Neural crest cell (in vitro differentiated cells): ENCODE measurements around the gene SLC25A44. TPM values are rescaled to one million over a fixed set of nuclear protein-coding genes. Genes with fewer than 3 reads are reported as not detected.

Experiments used
- DNase-seq: peaks from one replicate; pipeline ENCODE4 v3.0.0; 2021; ENCODE audit warnings: low read depth, mixed read lengths, low spot score
- H3K27ac Mint-ChIP-seq: one replicate; pipeline ENCODE4 v1.8.0; 2021; ENCODE audit warnings: mild to moderate bottlenecking, mixed read lengths; ENCODE audit not compliant: unreplicated experiment
- H3K27me3 Mint-ChIP-seq: 2 replicates; pipeline ENCODE4 v1.8.0; 2021; ENCODE audit warnings: low read depth, mild to moderate bottlenecking, mixed read lengths
- H3K36me3 Mint-ChIP-seq: 2 replicates; pipeline ENCODE4 v1.8.0; 2021; ENCODE audit warnings: low read depth, mild to moderate bottlenecking, mixed read lengths
- H3K4me1 Mint-ChIP-seq: 2 replicates; pipeline ENCODE4 v1.8.0; 2021; ENCODE audit warnings: mixed read lengths
- H3K4me3 Mint-ChIP-seq: one replicate; pipeline ENCODE4 v1.8.0; 2021; ENCODE audit warnings: mild to moderate bottlenecking, mixed read lengths
- H3K9me3 Mint-ChIP-seq: 2 replicates; pipeline ENCODE4 v1.8.0; 2021; ENCODE audit warnings: mixed read lengths
- total RNA-seq: library from RNA; stranded (reverse); gene quantifications from 2 replicates; pipeline ENCODE4 v1.2.1, GENCODE V29; 2021
- TF ChIP-seq, protein P1 (sequence below): fragments of 200-600 bp; sonication (generic); conservative IDR thresholded peaks from 2 replicates; pipeline ENCODE4 v1.5.0; 2021; ENCODE audit warnings: antibody characterized with exemption, mild to moderate bottlenecking

SLC25A44 gene
- total RNA-seq, 1 donor from 2014 or later: 22.7 TPM

DNA sequence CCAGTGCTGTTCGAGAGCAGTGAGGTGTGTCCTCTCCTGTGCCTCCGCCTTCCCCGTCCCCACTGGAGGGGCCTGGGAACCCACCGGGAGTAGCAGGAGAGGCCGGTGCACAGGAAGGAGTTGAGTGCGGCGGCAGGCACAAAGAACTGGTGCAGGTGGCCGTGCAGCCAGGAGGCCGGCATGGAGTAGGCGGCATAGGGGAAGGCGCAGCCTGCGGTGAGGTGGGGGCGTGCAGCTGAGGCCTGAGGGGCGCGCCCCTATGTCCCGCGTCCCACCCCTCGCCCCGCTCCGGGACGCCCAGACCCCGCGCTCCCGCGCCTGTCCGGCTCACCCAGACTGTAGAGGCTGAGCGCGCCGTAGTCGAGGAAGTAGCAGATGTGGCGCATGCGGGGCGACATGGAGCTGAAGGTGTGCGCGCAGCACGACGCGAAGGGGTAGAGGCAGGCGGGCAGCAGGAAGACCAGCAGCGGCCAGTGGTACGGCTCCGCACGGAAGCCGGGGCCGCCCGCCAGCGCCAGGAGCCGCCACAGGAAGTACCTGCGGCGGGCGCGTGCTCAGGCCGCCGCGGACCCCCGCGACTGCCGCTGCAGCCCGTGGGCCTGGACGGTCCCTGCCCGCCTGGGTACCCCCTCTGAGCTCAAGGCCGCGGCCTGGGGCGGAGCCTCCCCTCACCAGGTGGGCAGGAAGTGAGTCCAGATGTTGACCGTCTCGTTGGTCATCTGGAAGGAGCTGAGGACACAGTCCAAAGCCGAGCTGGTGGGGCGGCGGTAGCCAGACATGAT is 51.7 kb downstream of the SLC25A44 start:
- peak overlapping the region; percentile 36 for H3K27ac Mint-ChIP-seq
- peaks cover 25% of the 10 kb centered on the region for H3K4me1 Mint-ChIP-seq

DNA sequence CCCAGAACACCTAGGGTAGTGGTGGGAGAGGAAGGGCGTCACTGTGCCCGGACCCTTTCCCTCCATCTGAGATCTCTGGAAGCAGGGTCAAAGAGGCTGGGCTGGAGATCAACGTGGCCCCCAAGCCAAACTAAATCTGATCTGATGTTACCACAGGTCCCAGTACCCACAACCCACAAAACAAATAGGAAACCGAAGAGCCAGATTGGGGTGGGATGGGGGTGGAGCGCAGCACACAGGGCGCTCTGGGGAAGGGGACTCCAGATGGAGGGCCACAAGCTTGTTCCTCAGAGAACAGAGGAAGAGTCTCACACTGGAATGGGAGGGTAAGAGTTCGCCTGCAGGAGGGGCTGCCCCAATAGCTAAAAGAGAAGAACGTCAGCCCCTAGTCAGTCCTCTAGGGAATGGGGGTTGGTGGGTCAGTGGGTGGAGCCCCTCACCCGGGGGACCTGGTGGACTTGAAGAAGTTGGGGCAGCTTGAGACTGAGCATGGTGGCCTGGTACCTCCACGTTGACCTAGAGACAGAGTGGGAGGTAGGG is 52.4 kb downstream of the SLC25A44 start:
- TF ChIP-seq, protein P1, sequence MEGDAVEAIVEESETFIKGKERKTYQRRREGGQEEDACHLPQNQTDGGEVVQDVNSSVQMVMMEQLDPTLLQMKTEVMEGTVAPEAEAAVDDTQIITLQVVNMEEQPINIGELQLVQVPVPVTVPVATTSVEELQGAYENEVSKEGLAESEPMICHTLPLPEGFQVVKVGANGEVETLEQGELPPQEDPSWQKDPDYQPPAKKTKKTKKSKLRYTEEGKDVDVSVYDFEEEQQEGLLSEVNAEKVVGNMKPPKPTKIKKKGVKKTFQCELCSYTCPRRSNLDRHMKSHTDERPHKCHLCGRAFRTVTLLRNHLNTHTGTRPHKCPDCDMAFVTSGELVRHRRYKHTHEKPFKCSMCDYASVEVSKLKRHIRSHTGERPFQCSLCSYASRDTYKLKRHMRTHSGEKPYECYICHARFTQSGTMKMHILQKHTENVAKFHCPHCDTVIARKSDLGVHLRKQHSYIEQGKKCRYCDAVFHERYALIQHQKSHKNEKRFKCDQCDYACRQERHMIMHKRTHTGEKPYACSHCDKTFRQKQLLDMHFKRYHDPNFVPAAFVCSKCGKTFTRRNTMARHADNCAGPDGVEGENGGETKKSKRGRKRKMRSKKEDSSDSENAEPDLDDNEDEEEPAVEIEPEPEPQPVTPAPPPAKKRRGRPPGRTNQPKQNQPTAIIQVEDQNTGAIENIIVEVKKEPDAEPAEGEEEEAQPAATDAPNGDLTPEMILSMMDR: no peak
- peak overlapping the region; percentile 61 for H3K4me3 Mint-ChIP-seq
- no peaks in the 10 kb centered on the region for H3K36me3 Mint-ChIP-seq
- H3K27ac Mint-ChIP-seq: no peak overlapping the region
- DNase-seq: no peak
- H3K9me3 Mint-ChIP-seq: no peaks in the 10 kb centered on the region
- H3K27me3 Mint-ChIP-seq: peaks cover 22% of the 10 kb centered on the region
- peaks cover 25% of the 10 kb centered on the region for H3K4me1 Mint-ChIP-seq

More for the DNA sequence above, 51.7 kb downstream of the SLC25A44 start:
- H3K9me3 Mint-ChIP-seq: no peaks in the 10 kb centered on the region
- peaks cover 22% of the 10 kb centered on the region for H3K27me3 Mint-ChIP-seq
- no peak for DNase-seq
- no peaks in the 10 kb centered on the region for H3K36me3 Mint-ChIP-seq
- TF ChIP-seq, protein P1: no peak
- H3K4me3 Mint-ChIP-seq: peak overlapping the region; percentile 75

DNA sequence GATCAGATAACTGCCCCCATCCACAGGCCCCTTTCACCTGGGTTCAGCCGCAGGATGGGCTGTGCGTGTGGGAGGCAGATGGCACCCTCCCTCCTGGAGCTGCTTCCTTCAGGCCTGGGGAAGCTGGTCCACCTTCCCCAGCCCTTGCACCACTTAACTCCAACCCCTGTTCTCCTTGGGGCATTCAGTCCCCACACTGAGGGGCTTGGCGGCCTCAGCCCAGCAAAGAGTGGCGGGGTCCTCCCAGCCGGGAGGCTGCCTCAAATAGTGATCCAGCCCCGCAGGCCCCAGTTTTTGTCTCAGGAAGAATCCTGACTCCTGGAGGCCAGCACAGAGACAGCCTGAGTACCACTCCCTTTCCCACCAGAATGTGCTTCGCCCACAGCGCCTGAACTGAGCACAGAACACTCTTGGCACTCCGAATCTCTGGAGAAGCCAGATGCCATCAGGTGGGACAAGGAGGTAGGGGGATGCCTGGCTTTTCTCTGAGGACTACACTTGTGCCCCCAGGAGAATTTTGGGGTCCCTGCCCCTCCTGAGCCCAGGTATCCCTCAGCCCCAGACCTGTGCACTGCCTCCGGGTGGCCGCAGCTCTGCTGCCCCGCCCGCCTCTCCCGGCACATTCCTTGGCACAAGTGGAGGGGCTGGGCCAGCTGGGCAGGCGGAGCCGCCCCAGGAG is 53.0 kb downstream of the SLC25A44 start:
- no peaks in the 10 kb centered on the region for H3K36me3 Mint-ChIP-seq
- DNase-seq: no peak

DNA sequence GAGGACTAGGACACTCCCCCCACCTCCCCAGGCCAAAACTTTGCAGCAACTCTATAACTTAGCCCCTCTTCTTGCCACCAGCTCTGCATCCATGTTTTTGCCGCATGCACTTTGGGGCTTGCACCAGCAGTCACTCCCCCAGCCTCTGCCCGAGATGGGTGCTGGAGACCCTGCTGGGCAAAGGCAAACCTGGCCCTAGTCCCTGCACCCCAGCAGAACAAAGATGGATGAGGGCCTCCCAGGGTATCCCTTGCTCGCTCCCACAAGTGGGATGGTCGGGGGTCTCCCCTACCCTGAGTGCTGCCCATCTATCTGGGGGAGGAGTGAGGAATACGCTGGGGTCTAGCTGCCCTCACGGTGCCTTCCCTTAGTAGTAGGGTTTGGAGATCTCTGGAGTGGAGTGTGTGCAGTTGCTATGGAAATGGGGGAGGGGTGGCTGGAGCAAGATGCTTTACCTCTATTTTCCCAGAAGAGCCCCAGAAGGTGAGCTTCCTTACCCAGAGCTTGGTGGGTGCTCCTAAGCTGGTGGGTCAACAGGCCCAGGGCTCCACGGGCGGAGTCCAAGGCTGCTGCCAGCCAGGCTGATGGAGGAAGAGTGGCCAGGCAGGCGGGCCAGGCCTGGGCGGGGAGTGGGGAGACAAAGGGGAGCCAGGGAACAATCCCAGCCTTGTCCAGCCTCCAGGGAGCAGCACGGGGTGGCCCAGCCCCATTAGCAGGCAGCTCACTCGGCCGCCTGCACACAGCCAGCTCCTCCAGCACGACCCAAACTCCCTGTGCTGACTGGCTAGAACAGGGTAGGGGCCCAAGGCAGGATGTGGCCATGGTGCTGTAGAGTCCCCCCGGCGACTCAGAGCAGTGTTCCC is 53.8 kb downstream of the SLC25A44 start, which contains the start of gene PAQR6:
Gene PAQR6 (minus strand): TSS at position 597 of the 863 bp plus-strand sequence. CDS start 1,325 bp downstream, outside the sequence.
- peak within 1 kb of the TSS; percentile 77 for H3K4me3 Mint-ChIP-seq
- peaks cover 22% of the 10 kb centered on the region for H3K27me3 Mint-ChIP-seq
- H3K9me3 Mint-ChIP-seq: no peaks in the 10 kb centered on the region
- peak within 1 kb of the TSS; percentile 86 for H3K27ac Mint-ChIP-seq
- peaks cover 2% of the 10 kb centered on the region for H3K36me3 Mint-ChIP-seq
- peaks cover 28% of the 10 kb centered on the region for H3K4me1 Mint-ChIP-seq
- peak; percentile 55 for DNase-seq
- TF ChIP-seq, protein P1: no peak

More for the DNA sequence above, 53.0 kb downstream of the SLC25A44 start:
- no peak overlapping the region for H3K27ac Mint-ChIP-seq
- H3K4me3 Mint-ChIP-seq: no peak overlapping the region
- TF ChIP-seq, protein P1: no peak
- peaks cover 22% of the 10 kb centered on the region for H3K27me3 Mint-ChIP-seq
- peaks cover 25% of the 10 kb centered on the region for H3K4me1 Mint-ChIP-seq
- no peaks in the 10 kb centered on the region for H3K9me3 Mint-ChIP-seq

DNA sequence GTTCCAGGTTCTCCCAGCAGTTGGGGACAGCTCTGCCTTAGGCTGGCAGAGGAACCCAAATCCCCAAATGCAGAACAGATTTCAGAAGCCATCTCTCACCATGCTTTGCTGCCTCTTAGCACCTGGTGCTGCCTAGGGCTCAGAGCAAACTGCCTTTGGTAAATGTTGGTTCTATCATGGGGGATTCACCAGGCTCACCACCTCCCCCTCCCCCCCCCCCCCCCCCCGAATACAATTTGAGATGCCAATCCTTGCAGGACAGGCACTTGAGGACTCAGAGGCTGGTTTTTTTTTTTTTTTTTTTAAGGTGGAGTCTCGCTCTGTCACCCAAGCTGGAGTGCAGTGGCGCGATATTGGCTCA is 54.4 kb downstream of the SLC25A44 start:
- Mint-ChIP-seq H3K27me3 (peaks cover 21% of the 10 kb centered on the region), H3K27ac (peak overlapping the region; percentile 86), H3K4me3 (peak overlapping the region; percentile 54), H3K4me1 (peaks cover 28% of the 10 kb centered on the region), H3K9me3 (no peaks in the 10 kb centered on the region), H3K36me3 (peaks cover 4% of the 10 kb centered on the region)
- DNase-seq: no peak
- TF ChIP-seq, protein P1: no peak
